A549 (cell line): ENCODE data around the gene TMEM176B. TPM values are rescaled to one million over a fixed set of nuclear protein-coding genes. Genes with fewer than 3 reads are reported as not detected.

Experiments
- ATAC-seq, 2 experiments: fragments of 200-7000 bp in 1 of 2; fragments of >200 bp in 1 of 2; cut with Nextera tagmentation in 1 of 2; cut with Tn5 transposase in 1 of 2; 3 replicates each; pipeline versions ENCODE4 v1.8.0 to v1.9.1; 2018 to 2020; ENCODE audit warnings: mild to moderate bottlenecking in 1 of 2, moderate library complexity in 1 of 2
- CTCF ChIA-PET: fragments of 300-600 bp; sonication (Branson Sonifier 250); formaldehyde crosslinking; extraction: SDS; loops from one replicate; lab custom pipeline; 2021; ENCODE audit warnings: antibody characterized with exemption, inconsistent platforms; lab: Yijun Ruan, JAX
- POLR2A ChIA-PET: fragments of 350-600 bp; formaldehyde crosslinking; extraction: SDS; loops from one replicate; lab custom pipeline; 2021; ENCODE audit warnings: antibody characterized with exemption, inconsistent platforms; lab: Yijun Ruan, JAX
- DNase-seq, 2 experiments: peaks; one replicate each; pipeline versions ENCODE4 v3.0.0 to v3.0.0-alpha.2; 2011 to 2016; ENCODE audit warnings: low read depth in 1 of 2, low spot score in 1 of 2
- FAIRE-seq: peaks from 2 replicates; lab custom pipeline; 2011; peaks lifted over from hg19 to GRCh38; lab: Jason Lieb, UNC
- H3K27ac ChIP-seq, 2 experiments: fragments of >200 bp; sonication (Bioruptor Twin); formaldehyde crosslinking; 3 replicates each; pipeline ENCODE4 v1.5.1; 2016 to 2017
- H3K4me1 ChIP-seq: fragments of >200 bp; sonication (Bioruptor Twin); formaldehyde crosslinking; 3 replicates; pipeline ENCODE4 v1.6.1; 2016
- H3K4me2 ChIP-seq: fragments of >200 bp; sonication (Bioruptor Twin); formaldehyde crosslinking; 3 replicates; pipeline ENCODE4 v1.6.1; 2016
- H3K4me3 ChIP-seq: fragments of >200 bp; sonication (Bioruptor Twin); formaldehyde crosslinking; 3 replicates; pipeline ENCODE4 v1.5.1; 2016
- H3K9me3 ChIP-seq: fragments of >200 bp; sonication (Bioruptor Twin); formaldehyde crosslinking; 3 replicates; pipeline ENCODE4 v1.6.1; 2016
- BHLHE40 ChIP-seq: IDR thresholded peaks from 2 replicates; pipeline ENCODE4 v1.6.1; 2012; ENCODE audit warnings: low read depth, low read length, inconsistent platforms
- CBX2 ChIP-seq: fragments of 200-600 bp; sonication (generic); IDR thresholded peaks from 2 replicates; pipeline ENCODE4 v1.6.1; 2016; ENCODE audit warnings: low read depth, mild to moderate bottlenecking, borderline replicate concordance
- CHD2 ChIP-seq: fragments of 150-350 bp; IDR thresholded peaks from 2 replicates; pipeline ENCODE4 v1.6.1; 2014; ENCODE audit warnings: low read length; ENCODE audit not compliant: partially characterized antibody
- EHF ChIP-seq: fragments of 250-450 bp; sonication (Bioruptor Pico); IDR thresholded peaks from 2 replicates; pipeline ENCODE4 v1.5.0; 2020; ENCODE audit warnings: mild to moderate bottlenecking
- EHMT2 ChIP-seq: fragments of 200-600 bp; sonication (generic); IDR thresholded peaks from 2 replicates; pipeline ENCODE4 v1.6.1; 2016; ENCODE audit warnings: antibody characterized with exemption, low read depth, mild to moderate bottlenecking, moderate library complexity
- EP300 ChIP-seq, 2 experiments: fragments of >200 bp; sonication (Bioruptor Twin); formaldehyde crosslinking; IDR thresholded peaks; 2 replicates in 1 of 2; 3 replicates in 1 of 2; pipeline ENCODE4 v1.6.1; 2016 to 2017
- FOSL2 ChIP-seq, 2 experiments: fragments of 450-650 bp in 1 of 2; fragments of >200 bp in 1 of 2; sonication (Bioruptor Twin) in 1 of 2; formaldehyde crosslinking; IDR thresholded peaks; 2 replicates each; pipeline versions ENCODE4 v1.5.0 to v1.6.1; 2016 to 2020; ENCODE audit warnings: mild to moderate bottlenecking in 1 of 2, moderate library complexity in 1 of 2
- GATA3 ChIP-seq: IDR thresholded peaks from 2 replicates; pipeline ENCODE4 v1.6.1; 2012; ENCODE audit warnings: borderline replicate concordance
- HEYL ChIP-seq: fragments of 250-450 bp; sonication (Bioruptor Pico); IDR thresholded peaks from 2 replicates; pipeline ENCODE4 v1.8.0; 2021; ENCODE audit warnings: mild to moderate bottlenecking, moderate library complexity
- HOXB5 ChIP-seq: fragments of 250-450 bp; sonication (Bioruptor Pico); IDR thresholded peaks from 2 replicates; pipeline ENCODE4 v1.5.0; 2020; ENCODE audit warnings: mild to moderate bottlenecking, moderate library complexity
- JUNB ChIP-seq: fragments of >200 bp; sonication (Bioruptor Twin); formaldehyde crosslinking; IDR thresholded peaks from 2 replicates; pipeline ENCODE4 v1.6.1; 2016
- KDM1A ChIP-seq: fragments of 200-600 bp; sonication (generic); IDR thresholded peaks from 2 replicates; pipeline ENCODE4 v1.6.1; 2016; ENCODE audit warnings: low read depth, mild to moderate bottlenecking
- NPAS2 ChIP-seq: fragments of 250-450 bp; sonication (Bioruptor Pico); IDR thresholded peaks from 2 replicates; pipeline ENCODE4 v1.8.0; 2022; ENCODE audit warnings: mild to moderate bottlenecking, moderate library complexity, borderline replicate concordance
- RFX5 ChIP-seq: fragments of 450-650 bp; IDR thresholded peaks from 2 replicates; pipeline ENCODE4 v1.7.1; 2014; ENCODE audit warnings: antibody characterized with exemption, mild to moderate bottlenecking, moderate library complexity
- ZSCAN20 ChIP-seq: fragments of 250-450 bp; sonication (Bioruptor Pico); IDR thresholded peaks from 2 replicates; pipeline ENCODE4 v1.8.0; 2022; ENCODE audit warnings: mild to moderate bottlenecking, moderate library complexity
- WGBS: methylation state at CpG from one replicate; pipeline ENCODE4 v1.1.6; 2017; ENCODE audit errors: missing lambda C conversion rate; 5-methylcytosine and 5-hydroxymethylcytosine counted together
- polyA plus RNA-seq, 4 experiments: library from polyadenylated mRNA; depleted of rRNA in 3 of 4; stranded (reverse); fragments of >200 nt; fragmentation: RNase III in 1 of 4; extraction: RNeasy Plus Mini Kit Qiagen cat#74134 plus additional on column Dnase treatment in 1 of 4; gene quantifications; 2 replicates in 3 of 4; 3 replicates in 1 of 4; pipeline ENCODE4 v1.2.3, GENCODE V29; 2011 to 2017
- TF ChIP-seq, protein P1 (sequence below): fragments of >200 bp; sonication (Bioruptor Twin); formaldehyde crosslinking; IDR thresholded peaks from 3 replicates; pipeline ENCODE4 v1.6.1; 2016
- TF ChIP-seq, protein P2 (sequence below): fragments of 200-600 bp; sonication (generic); IDR thresholded peaks from 2 replicates; pipeline ENCODE4 v1.6.1; 2016; ENCODE audit warnings: antibody characterized with exemption, mild to moderate bottlenecking, moderate library complexity

TMEM176B gene
- polyA plus RNA-seq, 2 of the 4 experiments (the other 2 are of a cell fraction): 0.10 TPM; not detected in 1

DNA sequence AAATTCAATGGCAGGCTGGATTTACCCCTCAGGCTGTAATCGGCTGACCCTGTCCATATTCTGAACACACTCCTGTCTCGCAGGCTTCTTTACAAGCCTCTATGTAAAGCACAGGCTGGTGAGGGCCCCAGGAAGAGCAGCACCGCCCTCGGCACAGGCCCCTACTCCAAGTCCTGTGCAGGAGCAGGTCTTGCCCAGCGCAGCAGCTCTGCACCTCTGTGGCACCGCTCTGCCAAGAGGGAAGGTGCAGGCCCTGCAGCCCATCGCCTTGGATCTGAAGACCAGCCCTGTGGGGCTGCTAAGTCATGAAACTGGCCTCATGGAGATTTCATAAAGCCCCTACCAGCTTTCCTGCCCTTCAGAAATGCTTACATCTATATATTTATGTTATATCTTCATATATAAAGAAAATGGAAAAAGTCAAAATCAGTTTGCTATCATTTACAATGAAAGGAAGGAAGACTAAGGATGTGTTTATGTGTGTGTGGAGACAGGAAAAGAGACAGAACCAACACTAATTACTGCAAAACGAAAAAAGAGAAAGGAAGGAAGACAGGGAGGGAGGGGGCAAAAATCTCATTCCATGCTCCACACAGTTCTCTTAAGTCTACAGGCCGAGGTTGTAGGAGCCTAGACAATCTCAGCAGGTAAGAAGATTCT is 9.6 kb downstream of the TMEM176B start (continued):
- TF ChIP-seq BHLHE40 (no peak), FOSL2 (IDR thresholded peaks at IDR 0.05) (no peak), FOSL2 (CRISPR knock-in tag; IDR thresholded peaks at IDR 0.05) (no peak), KDM1A (no peak), HOXB5 (no peak), GATA3 (no peak)
- TF ChIP-seq, protein P1, sequence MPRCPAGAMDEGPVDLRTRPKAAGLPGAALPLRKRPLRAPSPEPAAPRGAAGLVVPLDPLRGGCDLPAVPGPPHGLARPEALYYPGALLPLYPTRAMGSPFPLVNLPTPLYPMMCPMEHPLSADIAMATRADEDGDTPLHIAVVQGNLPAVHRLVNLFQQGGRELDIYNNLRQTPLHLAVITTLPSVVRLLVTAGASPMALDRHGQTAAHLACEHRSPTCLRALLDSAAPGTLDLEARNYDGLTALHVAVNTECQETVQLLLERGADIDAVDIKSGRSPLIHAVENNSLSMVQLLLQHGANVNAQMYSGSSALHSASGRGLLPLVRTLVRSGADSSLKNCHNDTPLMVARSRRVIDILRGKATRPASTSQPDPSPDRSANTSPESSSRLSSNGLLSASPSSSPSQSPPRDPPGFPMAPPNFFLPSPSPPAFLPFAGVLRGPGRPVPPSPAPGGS: no peak
- TF ChIP-seq, protein P2, sequence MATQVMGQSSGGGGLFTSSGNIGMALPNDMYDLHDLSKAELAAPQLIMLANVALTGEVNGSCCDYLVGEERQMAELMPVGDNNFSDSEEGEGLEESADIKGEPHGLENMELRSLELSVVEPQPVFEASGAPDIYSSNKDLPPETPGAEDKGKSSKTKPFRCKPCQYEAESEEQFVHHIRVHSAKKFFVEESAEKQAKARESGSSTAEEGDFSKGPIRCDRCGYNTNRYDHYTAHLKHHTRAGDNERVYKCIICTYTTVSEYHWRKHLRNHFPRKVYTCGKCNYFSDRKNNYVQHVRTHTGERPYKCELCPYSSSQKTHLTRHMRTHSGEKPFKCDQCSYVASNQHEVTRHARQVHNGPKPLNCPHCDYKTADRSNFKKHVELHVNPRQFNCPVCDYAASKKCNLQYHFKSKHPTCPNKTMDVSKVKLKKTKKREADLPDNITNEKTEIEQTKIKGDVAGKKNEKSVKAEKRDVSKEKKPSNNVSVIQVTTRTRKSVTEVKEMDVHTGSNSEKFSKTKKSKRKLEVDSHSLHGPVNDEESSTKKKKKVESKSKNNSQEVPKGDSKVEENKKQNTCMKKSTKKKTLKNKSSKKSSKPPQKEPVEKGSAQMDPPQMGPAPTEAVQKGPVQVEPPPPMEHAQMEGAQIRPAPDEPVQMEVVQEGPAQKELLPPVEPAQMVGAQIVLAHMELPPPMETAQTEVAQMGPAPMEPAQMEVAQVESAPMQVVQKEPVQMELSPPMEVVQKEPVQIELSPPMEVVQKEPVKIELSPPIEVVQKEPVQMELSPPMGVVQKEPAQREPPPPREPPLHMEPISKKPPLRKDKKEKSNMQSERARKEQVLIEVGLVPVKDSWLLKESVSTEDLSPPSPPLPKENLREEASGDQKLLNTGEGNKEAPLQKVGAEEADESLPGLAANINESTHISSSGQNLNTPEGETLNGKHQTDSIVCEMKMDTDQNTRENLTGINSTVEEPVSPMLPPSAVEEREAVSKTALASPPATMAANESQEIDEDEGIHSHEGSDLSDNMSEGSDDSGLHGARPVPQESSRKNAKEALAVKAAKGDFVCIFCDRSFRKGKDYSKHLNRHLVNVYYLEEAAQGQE: no peak

DNA sequence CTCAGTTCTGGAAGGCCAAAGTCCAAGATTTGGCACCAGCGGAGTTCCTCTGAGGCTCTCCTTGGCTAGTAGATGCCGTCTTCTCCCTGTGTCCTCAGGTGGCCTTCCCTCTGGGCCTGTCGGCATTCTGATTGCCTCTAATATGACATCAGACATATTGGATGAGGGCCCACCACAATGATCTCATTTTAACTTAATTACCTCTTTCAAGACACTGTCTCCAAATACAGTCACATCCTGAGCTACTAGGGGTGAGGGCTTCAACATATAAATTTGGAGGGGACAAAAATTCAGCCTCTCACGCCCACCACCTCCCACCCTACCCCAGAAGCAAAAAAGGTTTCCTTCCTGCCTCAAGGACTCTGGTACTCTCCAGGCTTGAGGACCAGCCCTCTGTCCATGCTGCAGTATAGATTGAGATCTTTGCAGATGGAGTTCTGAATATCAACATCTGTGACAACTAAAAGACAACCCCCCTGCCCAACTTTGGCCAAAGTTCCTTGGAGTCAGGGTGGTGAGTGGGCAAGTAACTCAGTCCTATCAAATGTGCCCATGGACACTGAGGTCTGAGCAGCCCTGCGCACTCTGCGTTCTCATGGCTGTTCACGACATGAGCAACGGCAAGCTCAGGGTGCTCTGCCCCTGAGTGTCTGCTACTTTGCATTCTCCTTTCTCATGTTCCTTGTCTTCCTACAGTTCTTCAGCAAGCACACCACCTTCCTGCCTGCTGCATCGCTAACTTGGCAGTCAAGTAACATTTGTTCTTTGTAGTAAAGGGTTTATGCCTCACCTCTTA is 11.5 kb downstream of the TMEM176B start:
- Histone ChIP-seq H3K4me2 (no peak overlapping the region), H3K9me3 (no peaks in the 10 kb centered on the region), H3K27ac (no peak overlapping the region), H3K4me1 (0 out of 3 replicates have a peak, but pooled peaks cover 12% of the 10 kb centered on the region)
- ATAC-seq: no peak
- no peak for TF ChIP-seq EP300 (IDR thresholded peaks at IDR 0.05)
- TF ChIP-seq HOXB5: no peak
- TF ChIP-seq EHMT2: no peak
- TF ChIP-seq ZSCAN20 (CRISPR knock-in tag): no peak
- no peak for TF ChIP-seq CHD2
- TF ChIP-seq, all 56 proteins: peak for 0
- DNase-seq (no peak), FAIRE-seq (no peak)
- ChIA-PET CTCF (interaction anchor here (0.6 to 3.0 kb wide), 3 partner anchors 10 to 675 kb away, joined by 3 to 13 read pairs (median 3); no protein-coding TSS in a partner anchor), POLR2A (no interaction called here)
- WGBS: 58% methylated on average over 9 of the region's 9 CpGs
- H3K4me3 ChIP-seq: no peak overlapping the region

DNA sequence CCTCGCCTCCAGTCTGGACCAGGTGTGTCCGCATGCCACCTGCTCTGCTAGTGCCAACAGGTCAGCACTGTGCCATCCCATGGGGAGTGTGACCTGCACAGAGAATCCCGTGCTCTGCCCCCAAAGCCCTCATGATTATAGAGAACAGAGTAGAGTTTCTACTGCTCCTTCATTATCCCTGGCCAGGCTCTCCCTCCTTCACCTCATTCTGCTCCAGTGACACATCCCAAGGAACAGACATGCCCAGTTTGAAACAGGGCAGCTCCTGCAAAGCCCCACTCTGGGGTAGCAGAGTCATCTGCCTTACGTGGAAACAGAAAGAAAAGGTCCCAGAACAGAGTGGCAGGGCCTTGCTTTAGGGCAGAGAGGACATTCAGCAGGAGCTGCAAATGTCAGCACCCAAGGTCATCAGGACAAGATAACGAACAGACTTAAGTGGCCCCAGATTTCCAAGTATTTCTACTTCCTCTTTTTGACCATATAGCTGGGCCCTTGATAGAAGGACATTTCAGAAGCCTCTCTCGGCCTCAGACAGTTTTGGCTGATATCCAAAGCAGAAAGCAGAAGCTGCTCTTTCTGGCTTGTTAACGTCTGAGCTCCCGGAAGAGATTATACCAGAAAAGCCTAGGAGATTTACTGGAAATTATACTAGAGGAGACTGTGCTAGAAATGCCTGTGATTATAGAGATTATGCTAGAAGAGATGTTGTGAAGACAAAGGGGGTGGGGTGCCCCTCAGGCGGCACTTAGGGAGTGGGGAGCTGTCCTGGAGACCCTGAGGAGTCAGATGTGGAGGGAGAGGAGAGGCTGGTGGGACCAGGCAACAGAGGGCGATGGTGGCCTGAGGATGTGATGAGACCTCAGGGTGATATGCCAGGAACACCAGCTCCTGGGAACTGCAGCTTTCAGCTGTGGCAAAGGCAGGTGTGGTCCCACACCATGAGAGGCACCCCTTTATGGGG is 12.6 kb downstream of the TMEM176B start:
- Histone ChIP-seq H3K4me1 (0 out of 3 replicates have a peak, but pooled peaks cover 12% of the 10 kb centered on the region), H3K4me2 (no peak overlapping the region), H3K9me3 (no peaks in the 10 kb centered on the region), H3K27ac (no peak overlapping the region), H3K4me3 (no peak overlapping the region)
- no peak for TF ChIP-seq RFX5
- no peak for TF ChIP-seq EHF (CRISPR knock-in tag)
- no peak for TF ChIP-seq CBX2
- TF ChIP-seq HEYL (CRISPR knock-in tag): no peak
- no peak for TF ChIP-seq NPAS2 (CRISPR knock-in tag)
- no peak for TF ChIP-seq JUNB
- TF ChIP-seq FOSL2 (IDR thresholded peaks at IDR 0.05): no peak
- TF ChIP-seq FOSL2 (CRISPR knock-in tag; IDR thresholded peaks at IDR 0.05): no peak
- POLR2A ChIA-PET: no interaction called here
- DNase-seq (no peak), FAIRE-seq (no peak), ATAC-seq (0 out of 6 replicates have a peak, but pooled peaks of 1 of the 2 experiments have one; percentile 24)
- WGBS: 49% methylated on average over 10 of the region's 10 CpGs
- CTCF ChIA-PET: interaction anchor here (1.1 to 3.0 kb wide), 2 partner anchors 9 to 14 kb away, joined by 3 to 13 read pairs; no protein-coding TSS in a partner anchor
